T47D (cell line): ENCODE data around the gene ST8SIA5.

Experiments used
- DNase-seq, 2 experiments: peaks; one replicate each; pipeline versions ENCODE4 v3.0.0 to v3.0.0-alpha.2; 2011 to 2012; ENCODE audit warnings: low read depth in 1 of 2, low spot score in 1 of 2
- JUND ChIP-seq: IDR thresholded peaks from 2 replicates; pipeline ENCODE4 v1.6.1; 2012; ENCODE audit warnings: low read depth
- in situ Hi-C: cut with HindIII; loops from 2 replicates; pipeline ENCODE4 v1.10.0; 2016; ENCODE audit warnings: low sequenced_read_pairs, low pct_unique_long_range_greater_than_20kb

The ST8SIA5 gene

DNA sequence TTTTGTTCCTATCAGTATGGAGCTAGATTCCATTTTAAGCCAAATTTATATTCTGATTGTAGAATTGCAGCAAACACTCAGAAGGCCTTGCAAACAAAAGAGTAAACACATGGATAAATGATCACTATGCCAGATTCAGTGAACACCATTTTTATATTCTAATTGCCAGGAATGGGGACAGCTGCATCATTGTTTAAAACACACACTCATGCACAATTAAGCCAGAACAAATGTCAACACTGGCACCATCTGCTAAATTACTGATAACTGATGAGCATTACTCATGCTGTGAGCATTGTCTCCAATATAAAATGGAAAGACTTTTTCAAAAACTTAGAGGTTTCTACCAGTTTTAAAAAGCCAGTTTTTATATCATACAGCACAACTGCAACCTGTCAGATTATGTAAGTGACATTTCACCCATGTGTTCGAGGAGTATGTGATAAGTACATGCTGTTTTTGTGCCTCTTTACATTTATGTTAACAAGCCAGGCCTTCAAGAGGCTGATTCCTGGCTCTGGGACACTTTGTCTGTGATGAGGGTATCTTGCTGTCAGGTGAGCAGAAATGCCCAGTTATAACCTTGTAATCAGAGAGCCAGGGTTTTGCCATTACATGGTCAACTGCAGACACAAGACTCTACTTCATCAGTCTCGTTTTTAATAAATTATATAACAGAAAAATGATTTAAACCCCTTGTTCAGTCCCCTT, 4.4 kb upstream of the ST8SIA5 start:
- TF ChIP-seq JUND = no peak
- DNase-seq = no peak
- in situ Hi-C loops = no loop called here

DNA sequence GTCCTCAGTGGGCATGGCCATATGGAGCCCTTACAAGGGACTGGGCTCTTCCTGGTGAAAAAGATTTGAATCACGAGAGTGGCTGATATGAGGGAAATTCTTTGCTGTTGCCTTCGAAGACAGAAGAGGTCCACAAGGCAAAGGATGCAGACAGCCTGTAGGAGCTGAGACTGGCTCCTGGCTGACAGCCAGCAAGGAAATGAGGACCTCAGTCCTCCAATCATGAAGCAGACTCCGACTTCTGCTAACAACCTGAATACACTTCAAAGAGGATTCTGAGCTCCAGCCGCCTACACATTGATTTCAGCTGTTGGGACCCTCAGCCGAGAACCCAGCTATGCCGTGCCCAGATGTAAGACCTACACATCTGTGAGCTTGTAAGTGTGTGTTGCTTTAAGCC, 3.0 kb upstream of the ST8SIA5 start:
- no peak for TF ChIP-seq JUND
- in situ Hi-C loops = no loop called here
- DNase-seq = no peak

DNA sequence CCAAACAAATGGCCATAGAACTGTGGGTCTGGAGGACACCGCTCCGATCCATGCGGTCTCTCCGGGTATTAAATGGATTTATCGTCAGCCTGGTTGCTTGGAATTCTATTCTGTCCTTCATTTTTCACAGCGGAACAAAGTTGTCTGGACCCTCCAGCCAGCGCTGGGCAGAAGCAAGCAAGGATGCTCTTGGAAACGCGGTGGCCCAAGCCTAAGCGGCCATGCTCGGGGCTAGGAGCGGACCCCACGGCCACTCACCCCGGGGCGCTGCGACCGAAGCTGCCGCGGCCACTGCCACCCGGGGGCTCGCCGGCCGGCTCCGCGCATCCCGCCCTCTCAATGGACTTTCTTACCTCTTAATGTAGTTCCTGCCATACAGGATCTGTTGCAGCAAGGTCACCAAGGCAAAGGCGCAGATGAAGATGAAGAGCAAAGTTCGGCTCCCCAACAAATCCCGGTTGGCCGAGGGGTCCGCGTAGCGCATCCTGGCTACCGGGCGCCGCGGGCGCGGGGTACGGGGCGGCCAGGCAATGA, 761 bp downstream of the ST8SIA5 start:
- no peak for TF ChIP-seq JUND
- DNase-seq = no peak
- in situ Hi-C loops = no loop called here

DNA sequence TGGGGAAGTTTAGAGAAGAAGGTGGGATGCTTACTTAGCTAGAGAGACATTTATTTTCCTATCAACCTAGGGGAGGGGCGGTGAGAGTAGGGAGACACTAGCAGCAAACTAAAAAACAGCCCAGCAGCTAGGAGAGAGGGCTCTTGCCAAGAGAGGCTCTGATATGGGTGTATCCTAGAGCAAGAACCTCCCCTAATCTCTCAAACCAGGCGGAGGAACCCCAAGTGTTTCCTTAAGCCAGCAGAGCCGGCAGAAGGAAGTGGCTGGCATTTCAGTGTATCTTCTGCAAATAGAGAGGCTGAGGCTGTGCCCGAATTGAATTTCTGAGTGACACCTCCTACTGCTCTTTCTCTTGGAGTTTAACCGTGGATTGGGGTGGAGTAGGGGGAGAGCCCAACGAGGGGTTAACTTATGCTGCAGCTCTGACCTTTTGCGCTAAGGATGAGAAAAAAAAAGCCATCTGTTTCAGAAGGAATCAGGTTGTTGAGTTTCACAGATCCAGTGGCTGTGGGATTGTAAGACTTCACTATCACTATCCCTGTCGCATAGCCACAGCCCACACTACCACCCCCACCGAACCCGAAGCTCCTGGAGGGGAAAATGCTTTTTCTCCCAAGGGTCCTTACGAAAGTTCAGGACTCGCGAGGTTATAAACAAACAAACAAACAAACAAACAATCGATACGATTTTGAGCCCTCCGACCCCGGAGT, 1.4 kb downstream of the ST8SIA5 start:
- no peak for TF ChIP-seq JUND
- no peak for DNase-seq

DNA sequence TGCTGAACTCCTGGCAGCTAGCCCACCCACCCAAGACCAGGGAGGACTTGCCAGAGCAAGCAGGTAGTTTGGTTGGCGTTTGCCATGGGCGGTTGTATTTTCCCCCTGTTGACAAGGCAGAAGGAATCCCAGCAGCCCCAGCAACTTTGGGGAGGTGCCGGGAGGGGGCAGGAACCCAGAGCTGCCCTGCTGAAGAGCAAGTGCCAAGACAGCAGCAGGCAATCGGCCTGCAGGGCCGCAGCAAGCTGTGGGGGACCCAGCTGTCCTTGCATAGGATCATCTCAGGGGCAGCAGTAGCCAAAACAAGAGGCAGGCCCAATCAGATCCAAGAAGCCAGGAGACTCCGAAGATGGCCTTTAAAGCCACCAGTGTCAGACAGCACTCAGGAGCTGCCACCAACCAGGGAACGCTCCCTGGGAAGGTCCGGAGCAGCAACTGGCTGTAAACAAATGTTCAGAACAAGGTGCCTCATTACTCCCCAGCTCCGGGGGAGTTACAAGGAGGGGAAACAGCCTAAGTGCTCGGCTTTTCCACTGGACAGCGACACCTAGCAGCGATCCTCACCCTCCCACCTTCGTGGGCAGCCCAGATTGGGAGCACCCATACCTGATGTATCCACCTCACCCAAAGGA, 2.1 kb downstream of the ST8SIA5 start:
- TF ChIP-seq JUND = no peak
- DNase-seq = no peak
- in situ Hi-C loops = no loop called here

More for the DNA sequence above, 1.4 kb downstream of the ST8SIA5 start:
- in situ Hi-C loops = no loop called here

DNA sequence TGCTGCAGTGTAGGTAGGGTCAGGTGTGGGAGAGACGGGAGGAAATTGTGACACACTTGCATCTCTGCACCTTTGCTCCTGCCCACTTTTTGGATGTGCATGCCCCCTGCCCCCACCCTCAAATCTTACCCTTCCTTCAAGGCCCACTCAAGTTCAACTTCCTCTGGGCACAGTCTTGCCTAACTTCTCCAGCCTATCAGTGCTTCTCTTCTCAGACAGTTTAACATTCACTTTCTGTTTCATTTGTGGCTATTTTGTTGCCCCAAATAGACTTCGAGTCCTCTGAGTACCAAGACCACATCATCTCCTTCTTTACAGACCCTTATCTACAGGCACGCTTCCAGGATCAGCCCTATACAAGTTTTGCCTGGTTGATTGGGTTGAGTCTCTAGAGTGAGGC, 2.7 kb downstream of the ST8SIA5 start:
- in situ Hi-C loops = no loop called here
- DNase-seq = no peak
- TF ChIP-seq JUND = no peak

DNA sequence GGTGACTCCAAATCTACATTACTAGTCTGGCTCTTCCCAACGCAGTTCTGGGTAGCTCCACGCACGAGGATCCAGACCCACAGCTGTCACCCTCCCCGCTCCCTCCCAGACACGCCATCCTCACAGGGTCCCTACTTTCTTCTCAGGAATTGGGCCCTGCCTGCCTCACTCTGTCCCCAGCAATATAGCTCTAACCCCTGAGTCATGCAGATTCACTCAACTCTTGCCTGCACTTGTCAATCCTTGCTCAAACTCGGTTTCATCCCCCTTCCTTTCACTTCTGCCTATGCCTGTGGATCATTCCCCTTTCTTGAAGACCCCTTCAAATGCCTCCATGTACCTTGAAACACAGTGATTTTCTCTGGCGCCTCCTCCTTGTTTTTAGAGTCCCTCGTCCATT, 5.0 kb downstream of the ST8SIA5 start:
- no peak for DNase-seq
- TF ChIP-seq JUND = no peak
- in situ Hi-C loops = no loop called here

DNA sequence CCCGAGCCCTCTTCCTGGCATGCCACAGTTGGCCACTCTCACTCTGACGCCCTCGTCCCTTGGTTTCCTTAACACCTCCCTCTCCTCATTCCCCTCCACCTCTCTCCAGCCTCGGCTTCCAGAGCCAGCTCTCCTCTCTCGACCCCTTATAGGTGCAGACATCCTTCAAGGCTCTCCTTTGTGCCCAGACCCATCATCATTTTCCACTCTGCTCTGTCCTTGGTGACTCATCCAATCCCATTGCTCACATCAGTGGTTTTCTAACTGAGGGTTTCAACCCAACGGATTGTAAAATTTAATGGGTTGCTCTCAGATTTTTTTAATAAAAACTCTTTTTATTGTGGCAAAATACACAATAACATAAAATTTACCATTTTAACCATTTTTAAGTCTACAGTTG, 6.2 kb downstream of the ST8SIA5 start:
- no peak for DNase-seq
- in situ Hi-C loops = no loop called here
- TF ChIP-seq JUND = no peak

DNA sequence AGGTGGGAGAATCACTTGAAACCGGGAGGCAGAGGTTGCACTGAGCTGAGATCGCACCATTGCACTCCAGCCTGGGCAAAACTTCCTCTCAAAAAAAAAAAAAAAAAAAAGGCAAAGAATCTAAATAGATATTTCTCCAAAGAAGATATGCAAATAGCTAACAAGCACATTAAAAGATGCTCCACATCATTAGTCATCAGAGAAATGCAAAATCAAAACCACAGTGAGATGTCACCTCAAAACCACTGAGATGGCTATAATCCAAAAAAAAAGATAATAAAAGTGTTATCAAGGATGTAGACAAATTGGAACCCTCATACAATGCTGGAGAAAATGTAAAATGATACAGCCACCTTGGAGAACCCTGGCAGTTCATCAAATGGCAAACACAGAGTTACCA, 8.4 kb downstream of the ST8SIA5 start:
- in situ Hi-C loops = no loop called here
- TF ChIP-seq JUND = no peak
- DNase-seq = no peak

DNA sequence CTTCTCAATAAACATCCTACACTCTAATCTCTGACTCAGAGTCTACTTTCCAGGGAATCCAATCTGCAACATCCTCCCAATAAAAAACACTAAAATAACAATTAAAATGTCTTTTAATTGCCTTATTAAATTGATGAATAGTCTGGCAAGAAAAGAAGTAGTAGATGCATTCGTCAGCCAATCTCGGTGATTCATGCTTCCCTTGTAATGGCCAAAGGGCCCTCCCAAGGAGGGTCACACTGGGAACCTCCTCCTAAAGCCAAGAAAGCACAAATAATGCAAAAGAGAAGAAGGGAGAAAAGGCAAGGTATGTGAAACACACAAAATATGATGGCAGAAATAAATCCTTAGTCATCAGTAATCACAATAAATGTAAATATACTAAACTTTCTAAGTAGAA, 16.8 kb downstream of the ST8SIA5 start:
- DNase-seq = no peak
- in situ Hi-C loops = no loop called here
- TF ChIP-seq JUND = no peak

DNA sequence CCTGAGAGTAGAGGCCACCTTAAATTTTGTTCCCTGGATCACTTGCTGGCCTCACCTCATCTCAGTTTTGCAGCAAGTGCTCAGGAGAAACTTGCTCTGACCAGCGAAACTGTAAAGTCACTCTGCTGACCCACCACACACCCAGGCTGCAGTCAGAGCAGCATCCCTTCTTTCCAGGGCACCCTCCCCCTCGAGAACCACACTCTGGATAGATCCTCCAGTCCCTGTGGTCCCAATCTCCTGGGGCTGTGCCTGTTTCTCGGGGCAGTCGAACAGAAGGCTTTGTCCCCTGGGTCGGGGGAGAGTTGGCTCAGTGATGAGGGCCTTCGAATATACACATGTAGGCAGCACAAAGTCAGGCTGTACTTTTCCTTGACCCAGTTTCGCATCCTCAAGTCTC, 18.4 kb downstream of the ST8SIA5 start:
- no peak for DNase-seq
- TF ChIP-seq JUND = no peak
- in situ Hi-C loops = no loop called here

DNA sequence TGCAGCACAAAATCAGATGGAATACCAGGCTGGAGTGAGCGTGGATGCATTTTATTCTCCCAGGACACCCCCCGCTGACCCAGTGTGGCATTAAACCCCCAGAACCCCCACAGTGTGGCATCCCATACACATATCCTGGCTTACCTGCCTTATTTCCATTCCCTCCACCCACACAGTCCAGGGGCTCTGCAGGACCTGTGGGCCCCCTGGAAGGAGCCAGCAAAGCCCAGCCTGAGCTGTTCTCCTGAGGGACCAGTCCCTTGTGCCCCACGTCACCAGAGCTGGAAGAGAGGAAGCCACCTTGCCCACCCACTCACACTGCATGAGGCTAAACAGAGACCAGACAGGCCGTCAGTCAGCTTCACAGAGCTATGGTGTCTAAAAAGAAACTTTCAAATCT, 20.1 kb downstream of the ST8SIA5 start:
- TF ChIP-seq JUND = no peak
- in situ Hi-C loops = no loop called here
- DNase-seq = no peak

DNA sequence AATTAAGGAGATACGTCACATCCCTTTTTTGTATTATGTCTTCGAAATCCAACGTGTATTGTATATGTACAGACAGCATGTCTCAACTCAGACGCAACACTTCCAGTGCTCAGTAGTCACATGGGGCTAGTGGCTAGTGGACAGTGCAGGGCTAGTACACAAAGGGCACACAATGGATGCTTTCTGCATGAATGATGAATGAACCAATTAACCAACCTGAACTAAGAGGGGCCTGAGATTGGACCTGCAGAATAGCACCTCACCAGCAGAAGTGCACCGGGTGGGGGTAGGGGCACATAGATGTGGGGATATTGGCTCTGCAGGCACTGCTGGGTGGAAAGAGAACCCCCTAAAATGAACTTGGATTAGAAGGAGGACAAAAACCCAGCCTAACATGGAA, 20.7 kb downstream of the ST8SIA5 start:
- no peak for TF ChIP-seq JUND
- in situ Hi-C loops = no loop called here
- no peak for DNase-seq
